GM18517 (cell line): Measurements from ENCODE around the gene QTRT2.
A peak's percentile ranks its signal among the peaks of the same experiment; 100 is the strongest.

Experiments
- ATAC-seq: cut with Tn5 transposase; IDR thresholded peaks from one replicate; pipeline ENCODE4 v1.9.1; 2021; ENCODE audit warnings: mild to moderate bottlenecking, moderate library complexity; ENCODE audit not compliant: unreplicated experiment

QTRT2 gene

DNA sequence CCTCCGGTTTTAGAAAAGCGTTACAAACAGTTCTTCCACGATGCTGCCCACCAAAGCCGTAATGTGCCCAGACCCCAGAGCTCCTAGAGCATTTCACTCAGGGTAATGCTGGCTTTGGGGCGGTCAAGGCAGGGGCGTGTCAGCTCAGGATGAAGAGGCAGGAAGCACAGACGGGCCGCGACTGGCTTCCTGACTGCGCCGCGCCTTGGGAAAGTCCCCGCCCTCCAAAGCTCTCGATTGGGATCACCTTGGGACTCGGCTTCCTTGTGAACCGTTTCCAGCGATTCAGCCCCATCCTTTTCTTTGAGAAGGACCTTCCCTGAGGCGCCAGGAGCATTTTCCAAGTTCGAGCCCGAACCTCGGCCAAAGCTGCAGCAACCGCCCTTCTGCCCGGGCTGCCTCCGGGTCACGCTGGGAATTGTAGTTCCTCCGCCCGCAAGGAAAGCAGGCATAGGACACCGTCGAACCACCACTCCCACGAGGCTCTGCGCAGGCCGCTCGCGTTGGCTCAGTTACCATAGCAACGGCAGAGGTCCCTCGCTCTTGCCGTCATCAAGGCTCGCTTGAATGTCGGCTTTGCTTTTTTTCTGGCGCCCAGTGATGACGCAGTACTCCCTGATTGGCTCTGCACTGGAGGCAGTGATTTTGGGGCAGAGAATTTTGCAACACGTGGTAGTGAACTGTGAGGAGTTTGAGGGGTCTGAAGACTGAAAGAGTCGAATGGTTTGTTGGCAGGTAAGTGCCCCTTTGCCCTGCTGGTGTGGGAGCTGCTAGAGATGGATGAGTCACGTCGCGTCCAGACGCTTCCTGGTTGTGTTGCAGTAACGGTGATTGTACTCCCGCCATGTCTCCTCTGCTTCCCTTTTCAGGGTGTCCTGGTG lies at the start of gene QTRT2, which contains the start of gene CCDC191:
TSS of gene QTRT2 (plus strand) at position 608 of the 881 bp plus-strand sequence. CDS start 8,521 bp downstream, outside the sequence.
TSS of gene CCDC191 (minus strand) at position 397 of the 881 bp plus-strand sequence. CDS start at position 337, 60 bp downstream.
- peak; percentile 97 for ATAC-seq

DNA sequence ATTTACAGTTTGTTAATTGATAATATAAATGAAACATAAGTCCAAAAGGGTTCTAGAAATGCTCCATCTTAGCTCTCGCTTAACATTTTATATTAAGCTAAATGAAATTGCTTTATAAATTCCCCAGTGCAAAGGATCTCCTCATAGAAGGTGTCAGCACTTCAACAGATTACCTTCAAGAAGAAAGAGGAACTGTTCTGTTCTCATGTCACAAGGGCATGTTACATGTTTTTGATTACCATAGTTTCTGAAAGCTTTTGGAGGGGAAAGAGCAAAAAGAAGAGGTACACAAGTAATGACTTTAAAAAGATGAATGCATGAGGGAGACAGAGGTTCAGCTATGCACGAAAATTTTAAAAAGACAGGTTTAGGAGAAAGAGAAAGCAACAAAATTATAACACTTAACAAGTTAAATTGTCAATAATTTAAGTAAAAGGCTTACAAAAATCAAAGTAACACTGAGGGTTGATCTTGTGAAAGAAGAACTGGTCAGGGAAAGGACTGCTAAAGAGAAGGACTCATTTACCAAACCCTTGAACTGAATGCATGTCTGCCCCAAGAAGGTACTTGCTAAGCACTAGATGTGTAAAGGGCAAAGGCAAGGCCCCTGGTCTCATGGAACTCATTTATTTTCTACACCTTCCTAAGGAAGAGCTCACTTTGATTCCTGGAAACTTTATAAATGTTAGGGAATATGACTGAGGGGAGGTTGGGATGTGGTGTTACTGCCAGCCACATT lies 45.3 kb upstream of the QTRT2 start:
- no peak for ATAC-seq

- no peak for ATAC-seq
Measured at GRCh38 chr3:114014211-114014610, 42.3 kb upstream of the QTRT2 start.

DNA sequence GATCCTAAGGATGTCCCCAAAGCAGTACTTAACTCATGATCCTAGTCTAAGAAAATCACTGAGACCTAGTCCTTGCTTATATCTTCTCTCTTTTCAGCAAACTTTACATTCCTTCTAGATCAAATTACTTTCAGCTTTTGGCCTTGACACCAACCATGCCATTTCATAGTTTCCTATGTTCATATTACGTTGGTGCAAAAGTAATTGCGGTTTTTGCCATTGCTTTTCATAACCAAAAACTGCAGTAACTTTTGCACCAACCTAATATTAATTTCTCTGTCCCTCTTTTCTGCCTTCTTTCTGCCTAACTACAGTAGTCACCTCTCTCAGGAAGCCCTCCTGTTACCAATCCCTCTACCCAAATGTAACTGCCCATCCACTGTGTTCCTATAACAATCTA lies 37.1 kb upstream of the QTRT2 start:
- no peak for ATAC-seq

DNA sequence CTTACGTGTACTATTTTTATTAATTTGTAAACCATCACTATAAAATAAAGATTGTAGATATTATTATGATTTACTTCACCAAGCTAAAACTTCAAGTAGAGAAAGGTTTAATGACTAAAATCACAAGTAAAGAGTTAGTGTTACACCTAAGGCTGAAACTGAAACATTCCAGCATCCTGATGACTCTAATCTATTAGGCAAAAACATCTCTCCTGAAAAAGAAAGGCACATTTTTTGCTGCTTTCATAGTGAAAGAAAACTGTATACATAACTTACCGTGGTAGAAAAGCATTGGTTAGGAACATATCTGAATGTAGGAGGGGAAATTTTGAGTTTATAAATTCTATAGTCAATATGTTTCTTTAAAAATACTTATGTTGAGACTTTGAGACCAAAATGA lies 35.6 kb upstream of the QTRT2 start:
- ATAC-seq, result no peak

DNA sequence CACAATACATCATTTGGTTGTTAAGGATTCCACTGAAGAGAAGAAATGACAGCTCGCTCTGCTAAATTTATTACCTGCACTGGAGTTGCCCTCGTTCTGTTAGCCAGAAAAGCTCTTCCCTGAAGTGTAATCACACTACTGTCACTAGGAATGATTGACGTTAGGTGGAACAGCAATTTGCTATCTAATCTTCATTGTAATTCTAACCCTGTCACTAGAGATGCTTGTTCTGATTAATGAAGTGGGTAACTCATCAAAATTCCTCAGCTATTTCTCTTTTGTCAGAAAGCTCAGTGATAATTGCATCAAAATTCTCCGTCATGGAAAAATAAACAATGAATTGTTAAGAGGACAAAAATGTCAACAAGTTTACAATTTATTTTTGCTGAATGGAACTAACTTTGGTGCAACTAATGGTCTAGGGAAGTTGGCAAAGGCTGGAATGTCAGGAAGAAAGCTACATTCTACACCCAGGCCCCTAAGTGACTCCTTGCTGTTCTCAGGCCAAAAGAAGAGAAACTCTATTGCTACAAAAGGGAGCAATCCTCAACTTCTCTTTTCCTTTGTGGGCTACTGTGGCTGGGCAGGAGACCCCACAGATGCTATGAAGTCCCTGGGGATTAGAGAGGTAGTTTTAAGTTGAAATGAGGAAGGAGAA lies 34.3 kb upstream of the QTRT2 start:
- no peak for ATAC-seq

DNA sequence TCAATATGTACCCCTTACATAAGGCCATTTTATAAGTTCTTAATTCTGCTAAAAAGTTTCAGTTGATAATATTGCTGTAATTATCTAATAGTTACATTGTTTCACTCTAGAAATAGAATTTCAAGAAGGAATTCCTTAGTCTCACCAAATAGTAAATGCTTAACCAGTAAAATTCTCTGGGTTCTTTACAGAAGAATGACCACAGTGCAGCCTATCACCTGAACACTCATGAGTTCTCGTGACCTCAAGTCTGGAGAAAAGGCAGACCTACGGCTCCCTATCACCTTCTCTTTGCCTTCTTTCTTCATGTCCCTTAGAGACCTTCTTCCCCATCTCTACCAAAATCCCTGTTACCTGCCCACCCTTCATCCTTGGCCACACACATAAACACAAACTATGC lies 31.1 kb upstream of the QTRT2 start:
- no peak for ATAC-seq

- no peak for ATAC-seq
Measured at GRCh38 chr3:114026331-114026730, 30.2 kb upstream of the QTRT2 start.

GRCh38 chr3:114033721-114034120 lies 22.8 kb upstream of the QTRT2 start:
- ATAC-seq, result no peak

- ATAC-seq, result no peak
Measured at GRCh38 chr3:114034211-114034610, 22.3 kb upstream of the QTRT2 start.

DNA sequence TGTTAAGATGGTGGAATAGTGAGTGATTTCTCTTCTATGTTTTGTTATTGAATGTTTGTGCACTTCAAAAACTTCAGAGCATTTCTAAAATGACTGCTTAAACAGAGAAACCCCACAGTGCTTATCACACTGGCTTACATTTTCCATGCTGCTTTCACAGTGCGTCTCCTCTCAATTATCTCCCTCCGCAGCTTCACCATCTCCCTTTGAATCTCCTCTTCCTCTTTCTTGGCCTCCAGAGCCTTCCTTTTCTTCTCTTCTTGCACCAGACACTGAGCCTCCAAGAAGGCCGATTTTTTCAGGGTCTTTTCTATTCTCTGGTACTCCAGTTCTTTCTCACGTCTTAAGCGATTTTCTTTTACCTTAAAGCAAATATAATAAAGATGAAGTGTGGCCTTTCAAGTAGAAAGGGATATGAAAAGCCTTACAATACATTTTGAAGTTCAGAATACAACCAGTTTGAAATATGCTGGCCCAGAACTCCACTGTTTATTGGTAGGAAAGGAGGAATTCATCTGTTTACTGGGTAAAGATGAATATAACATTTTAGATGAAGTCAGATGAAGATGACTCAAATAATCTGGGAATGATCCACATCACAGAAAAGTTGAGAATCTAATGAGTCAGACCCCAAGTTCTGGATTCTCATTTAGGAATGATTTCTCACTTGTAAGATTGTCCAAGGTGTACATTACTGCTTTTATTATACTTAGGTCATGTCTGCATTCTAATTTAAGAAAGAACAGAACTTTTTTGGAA lies 21.6 kb upstream of the QTRT2 start:
- no peak for ATAC-seq

DNA sequence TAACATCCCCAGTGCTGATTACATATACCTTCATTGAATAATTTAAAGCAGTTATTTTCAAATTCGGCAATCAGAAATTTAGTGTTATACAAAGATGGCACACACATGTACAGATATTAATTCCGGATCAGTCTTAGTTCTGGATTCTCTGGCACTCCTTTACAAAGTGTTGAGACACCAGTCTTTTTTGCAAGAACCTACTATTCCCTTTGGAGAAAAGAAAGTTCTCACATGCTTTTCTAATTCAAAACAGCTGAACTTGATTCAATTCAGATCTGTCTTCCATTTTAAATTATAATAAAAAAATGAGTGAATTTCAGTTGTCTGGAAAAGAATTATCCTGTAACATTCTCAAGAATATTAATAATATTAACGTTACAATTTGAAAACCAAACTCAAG lies 20.6 kb upstream of the QTRT2 start:
- ATAC-seq, result no peak

- ATAC-seq, result no peak
Measured at GRCh38 chr3:114043205-114043604, 13.3 kb upstream of the QTRT2 start.

DNA sequence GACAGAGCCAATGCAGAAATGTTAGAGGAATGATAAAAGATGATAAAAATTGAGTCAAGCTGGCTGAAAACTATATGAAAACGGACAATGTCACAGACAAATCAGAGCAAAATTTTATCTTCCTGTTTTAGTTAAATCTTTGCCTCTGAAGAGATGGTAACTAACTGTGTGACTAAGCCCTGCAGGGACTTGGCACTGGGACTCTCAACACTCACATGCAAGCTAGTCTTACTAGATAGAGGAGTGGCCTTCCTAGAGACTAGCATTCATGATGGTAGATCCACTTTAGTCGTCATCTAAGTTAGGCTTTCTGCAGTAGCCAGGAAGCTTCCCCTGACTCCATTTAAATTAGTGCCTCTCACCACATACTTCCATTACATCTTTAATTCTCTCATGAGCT lies 4.3 kb upstream of the QTRT2 start:
- no peak for ATAC-seq

- peak; percentile 5 for ATAC-seq
Measured at GRCh38 chr3:114057011-114057347, 442 bp downstream of the QTRT2 start.

GRCh38 chr3:114058646-114059045 lies 2.1 kb downstream of the QTRT2 start:
- no peak for ATAC-seq

GRCh38 chr3:114060906-114061655 lies 4.5 kb downstream of the QTRT2 start:
- ATAC-seq, result no peak

DNA sequence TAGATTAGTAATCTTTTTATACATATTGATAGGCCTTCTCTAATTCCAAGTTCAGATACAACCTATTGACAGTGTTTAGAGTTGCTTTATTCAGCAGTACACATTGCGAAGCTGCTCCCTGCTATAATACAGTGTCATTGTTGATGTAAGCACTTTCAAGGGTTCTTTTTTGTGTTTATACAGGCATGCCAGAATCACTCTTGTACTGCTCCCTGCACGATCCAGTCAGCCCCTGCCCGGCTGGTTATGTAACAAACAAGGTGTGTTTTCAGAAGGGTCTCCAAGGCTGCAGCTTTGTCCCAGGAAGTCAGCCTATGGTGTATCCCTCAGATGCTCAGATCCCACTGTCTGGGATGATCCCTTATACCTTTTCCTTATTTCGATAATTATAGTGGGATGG lies 11.3 kb downstream of the QTRT2 start:
- no peak for ATAC-seq

DNA sequence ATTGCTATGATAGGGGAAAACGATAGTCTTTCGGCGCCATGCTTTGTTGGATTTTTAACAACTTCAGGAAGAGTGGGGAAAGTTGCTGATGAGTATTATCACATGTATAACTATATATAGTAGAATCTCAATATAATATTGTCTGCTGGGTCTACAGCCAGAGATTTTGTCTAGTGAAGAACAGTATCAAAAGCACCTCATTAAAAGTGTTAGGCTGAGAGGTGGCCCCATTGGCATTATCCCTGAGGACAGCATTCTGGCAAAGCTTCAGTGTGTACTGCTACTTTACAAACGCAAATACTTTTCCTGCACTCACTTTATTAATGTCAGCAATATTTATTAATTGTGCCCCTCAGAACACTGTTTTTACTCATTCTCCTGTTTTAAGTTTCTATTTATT lies 11.8 kb downstream of the QTRT2 start:
- no peak for ATAC-seq

- no peak for ATAC-seq
Measured at GRCh38 chr3:114071786-114072185, 15.2 kb downstream of the QTRT2 start.
